IPS-15b (cell line): ENCODE measurements around the gene ADAMTSL5.
"Not testable (repeated sequence)": the region's sequence is repeated elsewhere in the genome, so short reads cannot be mapped to it uniquely, and the experiment has no call there.

ENCODE experiments used
- H3K27me3 ChIP-seq: one replicate; pipeline ENCODE4 v1.6.1; 2013; ENCODE audit warnings: low read length; ENCODE audit not compliant: control insufficient read depth, insufficient read depth
- H3K36me3 ChIP-seq: one replicate; pipeline ENCODE4 v1.6.1; 2013; ENCODE audit warnings: low read length; ENCODE audit not compliant: control insufficient read depth, insufficient read depth
- H3K4me1 ChIP-seq: one replicate; pipeline ENCODE4 v1.6.1; 2013; ENCODE audit warnings: mild to moderate bottlenecking, low read length; ENCODE audit not compliant: control insufficient read depth, insufficient read depth
- H3K4me3 ChIP-seq: one replicate; pipeline ENCODE4 v1.5.1; 2013; ENCODE audit warnings: low read depth, low read length
- H3K9ac ChIP-seq: one replicate; pipeline ENCODE4 v1.6.1; 2013; ENCODE audit warnings: low read depth, mild to moderate bottlenecking, low read length
- H3K9me3 ChIP-seq: one replicate; pipeline ENCODE4 v1.6.1; 2013; ENCODE audit warnings: mild to moderate bottlenecking, low read length; ENCODE audit not compliant: control insufficient read depth, insufficient read depth

The ADAMTSL5 gene

DNA sequence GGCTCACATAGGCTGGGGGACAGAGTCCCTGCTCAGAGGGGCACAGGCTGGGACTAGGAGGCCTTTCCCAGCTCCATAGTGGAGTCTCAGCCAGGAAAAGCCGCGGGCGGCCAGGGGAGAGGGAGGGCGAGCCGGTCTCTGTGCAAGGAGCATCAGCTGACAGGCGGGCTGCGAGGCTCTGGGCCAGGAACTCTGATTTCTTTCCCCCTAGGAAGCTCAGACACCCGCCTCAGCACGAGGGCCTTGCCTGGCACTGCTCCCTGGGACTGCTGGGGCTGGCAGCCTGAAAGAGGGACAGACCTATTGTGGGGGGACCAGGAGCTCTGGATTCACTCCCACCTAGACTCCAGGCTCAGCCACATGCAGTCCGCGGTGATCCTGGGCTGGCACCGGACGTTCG, 8.8 kb upstream of the ADAMTSL5 start:
- no peaks in the 10 kb centered on the region for H3K9me3 ChIP-seq
- H3K4me1 ChIP-seq: no peaks in the 10 kb centered on the region
- no peak overlapping the region for H3K9ac ChIP-seq
- peaks cover 21% of the 10 kb centered on the region for H3K27me3 ChIP-seq
- H3K36me3 ChIP-seq: no peaks in the 10 kb centered on the region
- no peak overlapping the region for H3K4me3 ChIP-seq

DNA sequence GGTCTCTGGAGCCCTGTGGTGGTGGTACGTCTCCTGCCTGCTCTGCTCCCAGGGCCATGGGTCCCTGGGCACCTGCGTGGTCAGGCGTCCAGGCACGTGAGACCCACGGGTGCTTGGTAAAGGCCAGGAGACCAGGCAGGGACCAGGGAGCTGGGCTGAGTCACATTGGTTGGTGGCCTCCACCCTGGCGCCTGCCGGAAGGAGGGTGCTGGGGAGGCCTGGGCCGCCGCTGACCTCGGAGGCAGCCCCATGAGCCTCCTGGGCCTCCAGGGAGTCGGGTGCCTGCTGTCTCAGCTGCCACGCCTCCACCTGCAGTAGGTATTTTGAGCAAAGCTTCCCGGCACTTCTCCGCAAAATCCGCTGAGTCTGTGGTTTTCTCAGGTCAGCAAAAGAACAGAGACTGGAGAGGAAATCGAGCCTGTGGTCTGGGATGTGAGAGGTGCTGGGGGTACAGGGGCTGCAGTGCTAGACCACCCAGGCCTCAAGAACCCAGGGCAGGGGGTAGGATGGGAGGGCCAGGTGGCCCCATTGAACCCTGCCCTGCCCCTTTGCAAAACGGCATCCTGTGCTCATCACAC, 7.5 kb upstream of the ADAMTSL5 start:
- no peaks in the 10 kb centered on the region for H3K4me1 ChIP-seq
- H3K27me3 ChIP-seq: peaks cover 20% of the 10 kb centered on the region
- no peak overlapping the region for H3K9ac ChIP-seq
- no peaks in the 10 kb centered on the region for H3K9me3 ChIP-seq
- H3K36me3 ChIP-seq: no peaks in the 10 kb centered on the region
- no peak overlapping the region for H3K4me3 ChIP-seq

DNA sequence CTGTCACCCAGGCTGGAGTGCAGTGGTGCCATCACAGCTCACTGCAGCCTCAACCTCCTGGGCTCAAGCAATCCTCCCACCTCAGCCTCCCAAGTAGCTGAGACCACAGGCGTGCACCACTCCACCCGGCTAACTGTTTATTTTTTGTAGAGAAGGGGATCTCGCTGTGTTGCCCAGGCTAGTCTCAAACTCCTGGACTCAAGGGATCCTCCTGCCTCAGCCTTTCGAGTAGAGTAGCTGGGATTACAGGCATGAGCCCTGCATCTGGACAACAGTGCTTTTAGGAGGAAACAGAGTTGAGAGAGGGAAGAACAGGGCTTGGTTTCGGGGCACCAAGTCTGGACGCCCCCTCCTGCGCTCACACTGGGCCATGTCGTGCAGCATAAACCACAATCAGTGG, 7.0 kb upstream of the ADAMTSL5 start:
- not testable (repeated sequence) for H3K4me1 ChIP-seq, H3K36me3 ChIP-seq, H3K9me3 ChIP-seq, H3K4me3 ChIP-seq, H3K9ac ChIP-seq
- peaks cover 18% of the 10 kb centered on the region for H3K27me3 ChIP-seq

DNA sequence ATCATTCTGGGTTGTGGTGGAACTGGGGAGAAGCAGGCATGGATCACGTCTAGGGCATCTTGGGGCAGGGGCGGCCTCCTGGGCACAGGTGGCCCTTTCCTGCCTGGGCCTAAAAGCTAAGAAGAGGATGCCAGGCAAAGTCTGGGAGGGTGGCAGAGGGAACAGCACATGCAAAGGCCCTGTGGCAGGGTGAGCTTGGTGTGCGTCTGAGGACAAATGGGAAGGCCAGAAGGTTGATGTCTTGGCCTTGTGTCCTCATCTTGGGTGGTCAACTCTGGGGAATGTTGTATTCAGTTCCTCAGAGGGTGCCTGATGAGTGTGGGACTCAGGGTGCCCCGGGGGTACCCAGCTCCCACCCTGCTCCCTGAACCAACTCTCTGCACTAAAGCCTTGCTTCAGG, 5.7 kb upstream of the ADAMTSL5 start:
- Histone ChIP-seq H3K4me3 (no peak overlapping the region), H3K9ac (no peak overlapping the region), H3K4me1 (no peaks in the 10 kb centered on the region), H3K36me3 (no peaks in the 10 kb centered on the region), H3K9me3 (no peaks in the 10 kb centered on the region), H3K27me3 (peaks cover 14% of the 10 kb centered on the region)

DNA sequence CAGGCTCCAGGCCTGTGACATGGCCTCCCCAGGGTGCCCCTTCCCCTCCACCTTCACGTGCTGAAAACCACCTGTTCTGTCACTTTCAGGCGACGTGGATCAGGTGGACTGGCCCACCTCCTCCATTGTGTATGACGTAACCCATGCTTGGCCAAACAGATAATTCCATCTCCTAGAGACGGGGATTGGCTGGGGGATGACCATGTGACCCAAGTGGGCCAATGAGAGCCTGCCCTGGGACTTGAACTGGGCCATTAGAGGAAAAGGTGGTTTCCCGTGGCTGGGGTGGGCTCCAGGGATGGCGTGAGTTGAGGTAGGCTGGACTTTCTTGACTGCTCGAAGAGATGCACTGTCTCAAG, 3.6 kb upstream of the ADAMTSL5 start:
- Histone ChIP-seq H3K9ac (no peak overlapping the region), H3K4me1 (peaks cover 2% of the 10 kb centered on the region), H3K9me3 (no peaks in the 10 kb centered on the region), H3K36me3 (no peaks in the 10 kb centered on the region), H3K4me3 (no peak overlapping the region), H3K27me3 (peaks cover 9% of the 10 kb centered on the region)

DNA sequence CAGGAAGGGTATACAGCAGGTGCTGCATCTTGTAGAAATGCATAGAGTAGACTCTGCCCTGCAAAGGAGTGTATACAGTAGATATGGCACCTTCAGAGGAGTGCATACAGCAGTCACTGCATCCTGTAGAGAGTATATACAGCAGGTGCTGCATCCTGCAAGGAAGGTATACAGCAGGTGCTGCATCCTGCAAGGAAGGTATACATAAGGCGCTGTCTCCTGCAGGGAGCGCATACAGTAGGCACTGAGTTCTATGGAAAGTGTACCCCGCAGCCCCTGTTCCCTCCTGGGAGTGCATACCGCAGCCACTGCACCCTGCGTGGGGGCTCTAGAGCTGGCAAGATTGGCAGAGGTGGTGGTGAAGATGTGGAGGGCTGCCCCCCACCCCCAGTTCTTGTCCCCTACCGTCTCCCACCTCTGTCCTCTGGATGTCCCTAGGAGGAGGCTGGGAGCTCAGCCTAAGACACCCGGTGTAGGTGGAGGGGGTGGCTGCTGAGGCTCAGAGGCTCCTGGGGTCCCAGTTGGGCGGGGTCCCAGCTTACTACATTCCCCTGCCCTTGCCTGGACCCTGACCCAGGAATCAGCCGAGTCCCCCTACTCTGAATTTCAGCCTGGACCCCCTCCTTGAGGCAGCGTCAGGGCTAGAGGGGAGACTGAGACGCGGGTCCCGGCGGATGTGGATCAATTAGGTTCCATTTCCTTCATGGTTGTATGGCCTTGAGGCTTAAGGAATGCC, 2.3 kb upstream of the ADAMTSL5 start:
- Histone ChIP-seq H3K27me3 (peaks cover 10% of the 10 kb centered on the region), H3K4me3 (no peak overlapping the region), H3K9ac (no peak overlapping the region), H3K36me3 (no peaks in the 10 kb centered on the region), H3K9me3 (no peaks in the 10 kb centered on the region), H3K4me1 (peaks cover 2% of the 10 kb centered on the region)

DNA sequence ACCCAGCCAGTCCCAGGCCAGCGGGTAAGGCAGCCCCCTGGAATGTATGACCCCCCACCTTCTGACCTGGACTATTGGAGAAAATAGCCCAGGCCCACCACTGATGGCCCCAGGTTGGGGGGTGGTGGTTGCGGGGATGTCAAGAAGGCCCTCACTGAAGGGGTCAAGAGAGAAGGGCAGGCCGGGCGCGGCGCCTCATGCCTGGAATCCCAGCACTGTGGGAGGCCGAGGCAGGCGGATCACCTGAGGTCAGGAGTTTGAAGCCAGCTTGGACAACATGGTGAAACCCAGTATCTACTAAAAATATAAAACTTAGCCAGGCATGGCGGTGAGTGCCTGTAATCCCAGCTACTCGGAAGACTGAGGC, 1.5 kb upstream of the ADAMTSL5 start:
- Histone ChIP-seq H3K4me1 (peaks cover 2% of the 10 kb centered on the region), H3K9ac (no peak overlapping the region), H3K9me3 (no peaks in the 10 kb centered on the region), H3K4me3 (no peak overlapping the region), H3K27me3 (peaks cover 14% of the 10 kb centered on the region), H3K36me3 (no peaks in the 10 kb centered on the region)

DNA sequence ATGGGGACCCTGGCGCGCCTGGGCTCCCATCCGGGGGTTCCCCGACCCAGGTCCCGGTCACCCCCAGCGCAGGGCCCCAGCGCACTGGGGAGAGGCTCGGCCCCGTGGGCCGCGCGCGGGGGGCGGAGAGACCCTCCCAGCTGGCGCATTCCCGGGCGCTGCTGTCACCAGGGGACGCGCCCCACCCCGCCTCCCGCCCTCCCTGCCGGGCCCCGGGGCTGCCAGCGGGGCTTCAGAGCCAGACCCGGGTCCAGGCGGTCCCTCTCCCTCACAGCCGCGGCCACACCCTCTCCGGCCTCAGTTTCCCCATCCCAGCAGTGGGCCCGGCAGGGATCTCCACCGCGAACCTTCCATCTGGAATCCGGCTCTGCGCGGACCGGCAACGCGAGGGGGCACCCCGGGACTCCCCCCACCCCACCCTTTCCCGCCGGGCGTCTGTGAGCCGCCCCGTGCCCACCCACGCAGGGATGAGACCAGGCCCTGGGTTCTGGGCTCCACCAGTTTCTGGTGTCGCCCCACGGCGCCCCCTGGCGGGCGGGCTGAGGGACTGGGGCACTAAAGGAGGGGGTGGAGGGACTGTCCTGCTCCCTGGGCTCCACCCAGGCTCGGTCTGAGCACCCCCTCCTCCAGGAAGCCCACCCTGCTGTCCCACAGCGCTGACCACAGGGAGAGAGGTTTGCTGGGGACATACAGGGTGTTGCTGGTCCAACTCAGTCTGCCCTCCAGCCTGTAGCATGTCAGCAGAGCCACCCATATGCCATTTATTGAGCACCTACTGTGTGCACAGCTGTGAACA, 878 bp upstream of the ADAMTSL5 start:
- H3K36me3 ChIP-seq: no peaks in the 10 kb centered on the region
- H3K4me1 ChIP-seq: peaks cover 2% of the 10 kb centered on the region
- H3K27me3 ChIP-seq: peaks cover 14% of the 10 kb centered on the region
- peak overlapping the region; percentile 26 for H3K4me3 ChIP-seq
- no peaks in the 10 kb centered on the region for H3K9me3 ChIP-seq
- H3K9ac ChIP-seq: no peak overlapping the region

DNA sequence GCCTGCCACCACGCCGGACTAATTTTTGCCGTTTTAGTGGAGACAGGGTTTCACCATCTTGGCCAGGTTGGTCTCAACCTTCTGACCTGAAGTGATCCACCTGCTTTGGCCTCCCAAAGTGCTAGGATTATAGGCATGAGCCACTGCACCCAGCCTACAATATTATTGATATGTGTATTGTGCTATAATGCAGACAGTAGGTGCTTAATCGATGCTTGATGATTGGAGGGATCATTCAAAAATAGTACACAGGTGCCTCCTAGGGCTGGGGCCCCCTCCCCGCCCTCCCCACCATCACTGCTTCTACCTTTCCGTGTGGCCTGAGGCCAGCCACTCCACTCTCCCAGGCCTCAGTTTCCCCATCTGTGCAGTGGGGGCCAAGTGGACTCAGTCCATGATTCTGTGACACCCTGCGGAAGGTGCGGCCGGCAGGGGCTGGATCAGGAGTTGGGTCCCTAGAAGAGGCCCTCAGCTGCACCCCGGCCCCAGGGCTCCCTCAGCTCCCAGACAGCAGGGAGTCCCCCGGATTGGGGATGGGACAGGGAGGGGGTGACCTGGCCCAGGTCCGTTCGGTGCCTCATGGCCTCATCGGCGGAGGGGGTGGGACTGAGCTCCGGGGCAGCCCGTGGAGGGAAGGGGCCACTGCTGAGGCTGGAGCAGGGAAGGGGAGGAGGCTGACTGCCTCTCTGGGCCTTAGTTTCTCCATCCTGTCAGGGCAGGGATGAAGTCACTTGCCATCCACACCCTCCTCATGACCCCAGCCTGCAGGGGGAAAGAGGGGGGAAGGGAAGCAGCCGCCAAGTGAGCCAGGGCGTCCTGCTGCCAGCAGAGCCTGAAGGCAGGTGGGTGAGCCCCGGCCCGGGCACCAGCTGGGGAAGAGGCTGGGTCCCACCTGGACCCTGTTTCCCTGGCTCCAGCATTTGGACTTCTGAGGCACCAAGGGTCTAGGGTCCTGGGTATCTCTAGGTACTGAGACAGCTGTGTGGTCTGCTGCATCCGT, 1.2 kb downstream of the ADAMTSL5 start:
- Histone ChIP-seq H3K9me3 (no peaks in the 10 kb centered on the region), H3K36me3 (no peaks in the 10 kb centered on the region), H3K4me1 (peaks cover 2% of the 10 kb centered on the region), H3K4me3 (no peak overlapping the region), H3K27me3 (peaks cover 14% of the 10 kb centered on the region), H3K9ac (no peak overlapping the region)

DNA sequence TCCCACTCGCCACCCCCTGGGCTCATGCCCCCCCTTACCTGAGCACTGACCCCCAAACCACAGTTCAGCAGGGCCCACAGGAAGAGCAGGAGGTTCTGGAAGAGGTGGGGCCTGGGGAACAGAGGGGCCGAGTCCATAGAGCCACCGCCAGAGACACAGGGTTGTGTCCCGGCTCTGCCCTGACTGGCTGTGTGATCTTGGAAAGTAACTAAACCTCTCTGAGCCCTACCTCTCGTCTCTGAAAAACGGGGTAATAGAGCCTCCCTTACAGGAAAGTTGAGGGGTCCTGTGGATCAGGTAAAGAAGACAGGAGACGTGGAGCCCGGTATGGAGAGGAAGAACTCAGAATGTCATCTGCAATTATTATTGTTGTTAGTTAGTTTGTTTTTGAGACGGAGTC, 2.0 kb downstream of the ADAMTSL5 start:
- H3K9me3 ChIP-seq: no peaks in the 10 kb centered on the region
- peak overlapping the region; percentile 18 for H3K4me3 ChIP-seq

DNA sequence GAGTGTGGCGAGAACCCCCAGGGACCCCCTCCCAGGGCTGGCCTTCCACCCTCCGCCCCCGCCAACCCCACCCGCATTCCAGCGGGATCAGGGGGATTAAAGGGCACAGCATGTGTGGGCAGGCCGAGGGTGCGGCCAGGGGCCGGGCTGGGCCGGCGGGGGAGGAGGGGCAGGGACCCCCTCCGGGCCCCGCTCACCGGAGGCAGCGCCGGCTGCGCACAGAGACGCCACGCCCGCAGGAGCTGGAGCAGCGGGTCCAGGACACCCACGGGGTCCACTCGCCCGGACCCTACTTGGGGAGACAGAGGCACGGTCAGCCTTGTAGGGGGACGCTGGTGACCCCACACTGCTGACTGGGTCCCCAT, 2.4 kb downstream of the ADAMTSL5 start:
- Histone ChIP-seq H3K36me3 (no peaks in the 10 kb centered on the region), H3K4me3 (peak overlapping the region; percentile 18), H3K4me1 (peaks cover 2% of the 10 kb centered on the region), H3K9me3 (no peaks in the 10 kb centered on the region), H3K27me3 (peaks cover 14% of the 10 kb centered on the region), H3K9ac (no peak overlapping the region)

More for the DNA sequence above, 2.0 kb downstream of the ADAMTSL5 start:
- no peak overlapping the region for H3K9ac ChIP-seq
- no peaks in the 10 kb centered on the region for H3K36me3 ChIP-seq
- H3K27me3 ChIP-seq: peaks cover 14% of the 10 kb centered on the region
- peaks cover 2% of the 10 kb centered on the region for H3K4me1 ChIP-seq
